Liver (tissue), 3 donors: ENCODE data around the gene FYB1.

ENCODE experiments used
- JUND ChIP-seq, 2 donors: IDR thresholded peaks; 2 replicates each; pipeline ENCODE4 v1.6.1; 2016; ENCODE audit warnings: antibody characterized with exemption in 2 of 2
- RAD21 ChIP-seq, 2 donors: IDR thresholded peaks; 2 replicates each; pipeline ENCODE4 v1.6.1; 2016; ENCODE audit warnings: antibody characterized with exemption in 2 of 2, mild to moderate bottlenecking in 2 of 2
- TF ChIP-seq, protein P1 (sequence below): IDR thresholded peaks from 2 replicates; pipeline ENCODE4 v1.6.1; 2016; ENCODE audit warnings: antibody characterized with exemption
- TF ChIP-seq, protein P2 (sequence below): IDR thresholded peaks from 2 replicates; pipeline ENCODE4 v1.6.1; 2016; ENCODE audit warnings: antibody characterized with exemption
- TF ChIP-seq, protein P3 (sequence below): fragments of 150-350 bp; IDR thresholded peaks from 2 replicates; pipeline ENCODE4 v1.5.1; 2017; ENCODE audit warnings: improper control_type of control experiment, low read depth, low read length; ENCODE audit not compliant: missing input control
- donor health status: healthy.
- donor health status: healthy.

DNA sequence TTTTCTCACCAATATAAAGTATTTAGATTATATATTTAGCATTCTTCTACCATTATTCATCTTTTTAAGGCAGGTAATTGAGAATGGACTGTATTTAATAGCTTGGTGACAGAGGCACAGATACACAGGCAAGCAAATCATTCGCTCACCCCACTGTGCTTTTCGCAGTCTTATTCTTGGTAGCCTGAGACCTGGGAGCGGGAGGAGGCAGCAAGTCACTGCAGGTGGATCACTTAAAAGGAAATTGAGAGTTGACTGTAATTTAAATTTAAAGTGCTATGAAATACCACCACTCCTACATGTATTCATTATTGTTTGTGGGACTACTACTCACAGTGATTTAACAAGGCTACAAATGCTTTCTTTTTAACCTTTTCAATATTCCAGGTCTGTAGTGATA is 154.9 kb downstream of the FYB1 start:
- no peak for TF ChIP-seq RAD21 (IDR thresholded peaks at IDR 0.05)
- TF ChIP-seq, protein P1, sequence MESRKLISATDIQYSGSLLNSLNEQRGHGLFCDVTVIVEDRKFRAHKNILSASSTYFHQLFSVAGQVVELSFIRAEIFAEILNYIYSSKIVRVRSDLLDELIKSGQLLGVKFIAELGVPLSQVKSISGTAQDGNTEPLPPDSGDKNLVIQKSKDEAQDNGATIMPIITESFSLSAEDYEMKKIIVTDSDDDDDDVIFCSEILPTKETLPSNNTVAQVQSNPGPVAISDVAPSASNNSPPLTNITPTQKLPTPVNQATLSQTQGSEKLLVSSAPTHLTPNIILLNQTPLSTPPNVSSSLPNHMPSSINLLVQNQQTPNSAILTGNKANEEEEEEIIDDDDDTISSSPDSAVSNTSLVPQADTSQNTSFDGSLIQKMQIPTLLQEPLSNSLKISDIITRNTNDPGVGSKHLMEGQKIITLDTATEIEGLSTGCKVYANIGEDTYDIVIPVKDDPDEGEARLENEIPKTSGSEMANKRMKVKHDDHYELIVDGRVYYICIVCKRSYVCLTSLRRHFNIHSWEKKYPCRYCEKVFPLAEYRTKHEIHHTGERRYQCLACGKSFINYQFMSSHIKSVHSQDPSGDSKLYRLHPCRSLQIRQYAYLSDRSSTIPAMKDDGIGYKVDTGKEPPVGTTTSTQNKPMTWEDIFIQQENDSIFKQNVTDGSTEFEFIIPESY: no peak
- TF ChIP-seq, protein P2, sequence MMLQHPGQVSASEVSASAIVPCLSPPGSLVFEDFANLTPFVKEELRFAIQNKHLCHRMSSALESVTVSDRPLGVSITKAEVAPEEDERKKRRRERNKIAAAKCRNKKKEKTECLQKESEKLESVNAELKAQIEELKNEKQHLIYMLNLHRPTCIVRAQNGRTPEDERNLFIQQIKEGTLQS: no peak
- TF ChIP-seq, protein P3, sequence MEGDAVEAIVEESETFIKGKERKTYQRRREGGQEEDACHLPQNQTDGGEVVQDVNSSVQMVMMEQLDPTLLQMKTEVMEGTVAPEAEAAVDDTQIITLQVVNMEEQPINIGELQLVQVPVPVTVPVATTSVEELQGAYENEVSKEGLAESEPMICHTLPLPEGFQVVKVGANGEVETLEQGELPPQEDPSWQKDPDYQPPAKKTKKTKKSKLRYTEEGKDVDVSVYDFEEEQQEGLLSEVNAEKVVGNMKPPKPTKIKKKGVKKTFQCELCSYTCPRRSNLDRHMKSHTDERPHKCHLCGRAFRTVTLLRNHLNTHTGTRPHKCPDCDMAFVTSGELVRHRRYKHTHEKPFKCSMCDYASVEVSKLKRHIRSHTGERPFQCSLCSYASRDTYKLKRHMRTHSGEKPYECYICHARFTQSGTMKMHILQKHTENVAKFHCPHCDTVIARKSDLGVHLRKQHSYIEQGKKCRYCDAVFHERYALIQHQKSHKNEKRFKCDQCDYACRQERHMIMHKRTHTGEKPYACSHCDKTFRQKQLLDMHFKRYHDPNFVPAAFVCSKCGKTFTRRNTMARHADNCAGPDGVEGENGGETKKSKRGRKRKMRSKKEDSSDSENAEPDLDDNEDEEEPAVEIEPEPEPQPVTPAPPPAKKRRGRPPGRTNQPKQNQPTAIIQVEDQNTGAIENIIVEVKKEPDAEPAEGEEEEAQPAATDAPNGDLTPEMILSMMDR: no peak
- no peak for TF ChIP-seq JUND (IDR thresholded peaks at IDR 0.05)
